AG04450 (cell line): ENCODE data around the gene OR2T3. TPM values are rescaled to one million over a fixed set of nuclear protein-coding genes. Genes with fewer than 3 reads are reported as not detected.

ENCODE experiments used
- CTCF ChIA-PET: fragments of 300-600, 350-600 bp; formaldehyde crosslinking; extraction: SDS; loops from one replicate; lab custom pipeline; 2022; ENCODE audit warnings: antibody characterized with exemption, inconsistent platforms; lab: Charles Lee
- POLR2A ChIA-PET: fragments of 350-600 bp; formaldehyde crosslinking; extraction: SDS; loops from one replicate; lab custom pipeline; 2021; ENCODE audit warnings: antibody characterized with exemption, inconsistent platforms; lab: Yijun Ruan, JAX
- DNase-seq: peaks from one replicate; pipeline ENCODE4 v3.0.0-alpha.2; 2011; ENCODE audit warnings: low read depth, low spot score
- H3K27ac ChIP-seq: one replicate; pipeline ENCODE4 v1.5.1; 2012; ENCODE audit warnings: low read depth, low read length, control low read depth
- H3K27me3 ChIP-seq: one replicate; pipeline ENCODE4 v1.6.0; 2012; ENCODE audit warnings: low read length; ENCODE audit not compliant: control insufficient read depth, insufficient read depth
- H3K4me3 ChIP-seq: 2 replicates; pipeline ENCODE4 v1.5.1; 2011; ENCODE audit warnings: mild to moderate bottlenecking, low read depth, low read length, control low read depth
- H3K9me3 ChIP-seq: 2 replicates; pipeline ENCODE4 v1.5.1; 2012; ENCODE audit warnings: low read length; ENCODE audit not compliant: control insufficient read depth, insufficient read depth
- CTCF ChIP-seq: IDR thresholded peaks from 2 replicates; pipeline ENCODE4 v1.5.1; 2011; ENCODE audit warnings: low read depth, low read length, control low read depth, inconsistent platforms
- polyA plus RNA-seq: library from polyadenylated mRNA; depleted of rRNA; stranded (reverse); fragments of >200 nt; gene quantifications from 2 replicates; pipeline ENCODE4 v1.2.3, GENCODE V29; 2011; rRNA removed

Gene OR2T3
- polyA plus RNA-seq, 1 experiment = not detected

GRCh38 chr1:248521856-248522255 lies 48.7 kb downstream of the OR2T3 start:
- Histone ChIP-seq H3K4me3 (no peak overlapping the region), H3K27me3 (no peaks in the 10 kb centered on the region), H3K27ac (no peak overlapping the region), H3K9me3 (peaks cover 17% of the 10 kb centered on the region)
- no peak for DNase-seq
- TF ChIP-seq CTCF = no peak
- ChIA-PET CTCF (no interaction called here), POLR2A (no interaction called here)

Other genes starting within 250 kb of the OR2T3 start
- gene OR2M4, start 241.9 kb upstream of the OR2T3 start, polyA plus RNA-seq = not detected in 2 replicates
- gene OR2T33, start 195.4 kb upstream of the OR2T3 start, polyA plus RNA-seq = not detected in 2 replicates
- gene OR2T12, start 169.9 kb upstream of the OR2T3 start, polyA plus RNA-seq = not detected in 2 replicates
- gene OR2M7, start 148.8 kb upstream of the OR2T3 start, polyA plus RNA-seq = not detected in 2 replicates
- gene OR14C36, start 124.6 kb upstream of the OR2T3 start, polyA plus RNA-seq = not detected in 2 replicates
- gene OR2T4, start 111.7 kb upstream of the OR2T3 start, polyA plus RNA-seq = not detected in 2 replicates
- not detected in 2 replicates for gene OR2T6, start 97.6 kb upstream of the OR2T3 start, polyA plus RNA-seq
- gene OR2T1, start 70.3 kb upstream of the OR2T3 start, polyA plus RNA-seq = not detected in 2 replicates
- not detected in 2 replicates for gene OR2T2, start 27.7 kb upstream of the OR2T3 start, polyA plus RNA-seq
- gene OR2T5, start 15.2 kb downstream of the OR2T3 start, polyA plus RNA-seq = not detected in 2 replicates
- not detected in 2 replicates for gene OR2G6, start 34.7 kb downstream of the OR2T3 start, polyA plus RNA-seq
- gene OR2T29, start 89.4 kb downstream of the OR2T3 start, polyA plus RNA-seq = not detected in 2 replicates
- gene OR2T34, start 101.4 kb downstream of the OR2T3 start, polyA plus RNA-seq = not detected in 2 replicates
- gene OR2T10, start 124.3 kb downstream of the OR2T3 start, polyA plus RNA-seq = not detected in 2 replicates
- not detected in 2 replicates for gene OR2T11, start 161.7 kb downstream of the OR2T3 start, polyA plus RNA-seq
- gene OR2T35, start 171.9 kb downstream of the OR2T3 start, polyA plus RNA-seq = not detected in 2 replicates
- gene OR2T27, start 182.2 kb downstream of the OR2T3 start, polyA plus RNA-seq = not detected in 2 replicates
- gene OR14I1, start 229.4 kb downstream of the OR2T3 start, polyA plus RNA-seq = not detected in 2 replicates